MM.1S (cell line): ENCODE data around the gene ODC1.

Experiments
- DNase-seq: peaks from one replicate; pipeline ENCODE4 v3.0.0-alpha.2; 2015
- H2AFZ ChIP-seq: fragments of 300-600 bp; sonication (generic); 2 replicates; pipeline ENCODE4 v1.6.0; 2016; ENCODE audit warnings: antibody characterized with exemption, low read length
- H3F3A ChIP-seq: fragments of 300-600 bp; sonication (generic); 2 replicates; pipeline ENCODE4 v1.6.1; 2016; ENCODE audit warnings: mild to moderate bottlenecking, antibody characterized with exemption, low read length, moderate library complexity, mixed read lengths; ENCODE audit not compliant: insufficient read depth
- H3K27ac ChIP-seq: fragments of 300-600 bp; sonication (generic); 2 replicates; pipeline ENCODE4 v1.5.1; 2016; ENCODE audit warnings: mild to moderate bottlenecking, low read length
- H3K27me3 ChIP-seq: fragments of 300-600 bp; sonication (generic); replicated peaks from 2 replicates; pipeline ENCODE4 v1.6.0; 2016; ENCODE audit warnings: low read length; ENCODE audit not compliant: insufficient read depth
- H3K36me3 ChIP-seq: fragments of 300-600 bp; sonication (generic); replicated peaks from 2 replicates; pipeline ENCODE4 v1.6.1; 2016; ENCODE audit warnings: mild to moderate bottlenecking, low read length, mixed read lengths; ENCODE audit not compliant: insufficient read depth
- H3K4me1 ChIP-seq: fragments of 300-600 bp; sonication (generic); 2 replicates; pipeline ENCODE4 v1.6.1; 2016; ENCODE audit warnings: low read length, mixed read lengths
- H3K4me2 ChIP-seq: fragments of 300-600 bp; sonication (generic); 2 replicates; pipeline ENCODE4 v1.6.0; 2016; ENCODE audit warnings: low read depth, low read length
- H3K4me3 ChIP-seq: fragments of 300-600 bp; sonication (generic); 2 replicates; pipeline ENCODE4 v1.5.1; 2016; ENCODE audit warnings: low read length, mixed read lengths
- H3K79me2 ChIP-seq: fragments of 300-600 bp; sonication (generic); 2 replicates; pipeline ENCODE4 v1.6.1; 2016; ENCODE audit warnings: mixed run types, low read length, mixed read lengths
- H3K9ac ChIP-seq: fragments of 300-600 bp; sonication (generic); 2 replicates; pipeline ENCODE4 v1.6.1; 2016; ENCODE audit warnings: low read length, mixed read lengths
- H3K9me2 ChIP-seq: fragments of 300-600 bp; sonication (generic); replicated peaks from 2 replicates; pipeline ENCODE4 v1.6.1; 2016; ENCODE audit warnings: mild to moderate bottlenecking, low read length, mixed read lengths; ENCODE audit not compliant: insufficient read depth
- H3K9me3 ChIP-seq: fragments of 300-600 bp; sonication (generic); replicated peaks from 2 replicates; pipeline ENCODE4 v1.6.1; 2016; ENCODE audit warnings: mild to moderate bottlenecking, low read length, mixed read lengths; ENCODE audit not compliant: insufficient read depth
- H4K20me1 ChIP-seq: fragments of 300-600 bp; sonication (generic); 2 replicates; pipeline ENCODE4 v1.6.1; 2016; ENCODE audit warnings: mild to moderate bottlenecking, low read length, moderate library complexity, mixed read lengths; ENCODE audit not compliant: insufficient read depth
- CTCF ChIP-seq: fragments of 300-600 bp; sonication (generic); IDR thresholded peaks from 2 replicates; pipeline ENCODE4 v1.5.1; 2016; ENCODE audit warnings: antibody characterized with exemption, low read length, mixed read lengths
- EZH2 ChIP-seq: fragments of 300-600 bp; sonication (generic); optimal IDR thresholded peaks from 2 replicates; pipeline ENCODE3; 2017; ENCODE audit warnings: low read depth, mild to moderate bottlenecking, antibody characterized with exemption, low read length, mixed read lengths
- EZH2phosphoT487 ChIP-seq: fragments of 300-600 bp; sonication (generic); IDR thresholded peaks from 2 replicates; pipeline ENCODE4 v1.6.1; 2018; ENCODE audit warnings: antibody characterized with exemption, low read length

Gene ODC1

DNA sequence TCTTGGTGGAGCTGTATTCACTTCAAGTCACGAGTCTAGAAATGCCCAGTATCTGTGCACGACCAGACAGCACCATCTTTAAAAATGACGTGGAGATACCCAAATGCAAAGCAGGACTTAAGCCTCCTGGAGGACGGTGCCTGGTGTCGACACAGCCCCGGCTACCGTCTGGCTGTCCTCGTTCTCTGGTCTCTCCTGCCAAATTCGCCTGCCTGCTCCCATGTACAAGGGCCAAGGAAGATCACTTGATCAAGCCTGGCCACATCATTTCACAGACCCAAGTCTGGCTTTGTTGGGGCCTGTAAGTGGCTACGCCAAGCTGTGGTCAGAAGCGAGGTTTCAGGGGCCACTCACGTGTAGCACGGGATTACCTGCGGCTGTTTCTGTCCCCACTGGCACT is 9.4 kb downstream of the ODC1 start:
- no peaks in the 10 kb centered on the region for H3K9me2 ChIP-seq
- no peak overlapping the region for H2AFZ ChIP-seq
- H3K27me3 ChIP-seq: no peaks in the 10 kb centered on the region
- H3K4me3 ChIP-seq: no peak overlapping the region
- peaks cover 41% of the 10 kb centered on the region for H3K36me3 ChIP-seq
- no peak for DNase-seq
- peaks cover 21% of the 10 kb centered on the region for H4K20me1 ChIP-seq
- TF ChIP-seq CTCF (no peak), EZH2phosphoT487 (no peak), EZH2 (no peak)
- H3K4me1 ChIP-seq: peaks cover 4% of the 10 kb centered on the region; the same call in 1 of the 2 replicates
- no peaks in the 10 kb centered on the region for H3K9me3 ChIP-seq
- no peak overlapping the region for H3K9ac ChIP-seq
- no peak overlapping the region for H3K27ac ChIP-seq
- peaks cover 25% of the 10 kb centered on the region for H3K79me2 ChIP-seq
- H3K4me2 ChIP-seq: no peak overlapping the region
- peaks cover 60% of the 10 kb centered on the region for H3F3A ChIP-seq

DNA sequence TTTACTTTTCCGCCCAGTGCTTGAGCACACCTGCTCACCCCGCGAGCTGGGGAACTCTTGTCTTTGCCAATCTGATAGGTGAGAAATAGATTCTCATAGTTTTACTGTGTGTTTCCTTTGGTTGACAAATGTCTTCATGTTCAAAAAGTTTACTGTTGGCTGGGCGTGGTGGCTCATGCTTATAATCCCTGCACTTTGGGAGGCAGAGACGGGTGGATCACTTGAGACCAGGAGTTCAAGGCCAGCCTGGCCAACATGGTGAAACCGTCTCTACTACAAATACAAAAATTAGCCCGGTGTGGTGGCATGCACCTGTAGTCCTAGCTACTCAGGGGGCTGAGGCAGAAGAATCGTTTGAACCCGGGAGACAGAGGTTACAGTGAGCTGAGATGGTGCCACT is 10.3 kb downstream of the ODC1 start:
- Histone ChIP-seq H3K27ac (no peak overlapping the region), H2AFZ (no peak overlapping the region), H3K9me3 (no peaks in the 10 kb centered on the region), H3K4me3 (no peak overlapping the region), H4K20me1 (peaks cover 13% of the 10 kb centered on the region), H3K9me2 (no peaks in the 10 kb centered on the region), H3K79me2 (peaks cover 16% of the 10 kb centered on the region), H3K36me3 (peaks cover 32% of the 10 kb centered on the region), H3K9ac (no peak overlapping the region), H3K27me3 (no peaks in the 10 kb centered on the region), H3F3A (peaks cover 52% of the 10 kb centered on the region), H3K4me1 (no peaks in the 10 kb centered on the region), H3K4me2 (no peak overlapping the region)
- no peak for DNase-seq
- no peak for TF ChIP-seq CTCF
- no peak for TF ChIP-seq EZH2phosphoT487
- TF ChIP-seq EZH2: no peak

DNA sequence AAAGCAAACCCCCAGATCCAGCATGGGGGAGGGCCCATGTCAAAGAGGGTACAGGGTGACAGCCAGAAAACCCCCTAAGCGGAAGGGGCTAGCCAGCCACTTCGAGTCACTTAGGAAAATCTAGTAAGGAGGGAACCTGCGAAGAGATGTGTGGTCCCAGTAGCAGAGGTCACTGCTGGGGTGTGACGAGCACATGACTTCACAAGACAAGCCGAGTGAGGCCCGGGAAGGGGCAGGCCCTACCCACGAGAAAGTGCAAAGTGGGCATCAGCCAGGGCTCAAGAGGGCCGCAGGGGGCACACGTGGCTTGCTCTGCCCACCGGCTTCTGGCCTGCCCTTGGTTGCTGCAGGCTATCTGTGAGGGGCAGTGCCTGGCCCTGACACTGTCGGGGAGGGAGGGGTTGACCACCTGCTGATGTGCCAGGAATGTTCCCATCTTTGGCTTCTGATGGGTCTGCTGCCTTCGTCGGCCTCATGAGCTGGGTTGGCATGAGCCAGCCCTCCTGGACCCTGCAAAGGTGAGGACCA is 11.5 kb downstream of the ODC1 start:
- Histone ChIP-seq H3K9me3 (no peaks in the 10 kb centered on the region), H3K27me3 (no peaks in the 10 kb centered on the region), H3K4me1 (no peaks in the 10 kb centered on the region), H3K36me3 (peaks cover 21% of the 10 kb centered on the region), H3F3A (peaks cover 43% of the 10 kb centered on the region), H3K4me2 (no peak overlapping the region), H3K27ac (no peak overlapping the region), H4K20me1 (peaks cover 9% of the 10 kb centered on the region), H3K9me2 (no peaks in the 10 kb centered on the region), H2AFZ (no peak overlapping the region), H3K79me2 (peaks cover 4% of the 10 kb centered on the region), H3K4me3 (no peak overlapping the region), H3K9ac (no peak overlapping the region)
- TF ChIP-seq EZH2: no peak
- no peak for TF ChIP-seq EZH2phosphoT487
- TF ChIP-seq CTCF: no peak
- DNase-seq: no peak
